HEK293 (cell line): Measurements from ENCODE around the gene SLC2A4.

Experiments used
- RBAK ChIP-seq: fragments of 450-650 bp; formaldehyde crosslinking; IDR thresholded peaks from 2 replicates; pipeline ENCODE4 v1.5.1; 2016; ENCODE audit warnings: missing biosample characterization, missing genetic modification characterization
- SCRT2 ChIP-seq: fragments of 450-650 bp; formaldehyde crosslinking; IDR thresholded peaks from 2 replicates; pipeline ENCODE4 v1.5.1; 2016; ENCODE audit warnings: missing biosample characterization, missing genetic modification characterization
- YY2 ChIP-seq: fragments of 450-650 bp; formaldehyde crosslinking; IDR thresholded peaks from 2 replicates; pipeline ENCODE4 v1.5.1; 2016; ENCODE audit warnings: missing biosample characterization, missing genetic modification characterization
- ZFHX2 ChIP-seq: fragments of 450-650 bp; formaldehyde crosslinking; conservative IDR thresholded peaks from 2 replicates; pipeline ENCODE4 v1.5.1; 2016; ENCODE audit warnings: missing biosample characterization, missing genetic modification characterization
- ZNF10 ChIP-seq: fragments of 450-650 bp; formaldehyde crosslinking; IDR thresholded peaks from 2 replicates; pipeline ENCODE4 v1.5.1; 2017; ENCODE audit warnings: missing biosample characterization, missing genetic modification characterization
- ZNF155 ChIP-seq: fragments of 450-650 bp; formaldehyde crosslinking; IDR thresholded peaks from 2 replicates; pipeline ENCODE4 v1.5.1; 2016; ENCODE audit warnings: missing biosample characterization, missing genetic modification characterization
- ZNF174 ChIP-seq: fragments of 450-650 bp; formaldehyde crosslinking; IDR thresholded peaks from 2 replicates; pipeline ENCODE4 v1.5.0; 2017; ENCODE audit warnings: missing biosample characterization, mild to moderate bottlenecking, missing genetic modification characterization
- ZNF23 ChIP-seq: fragments of 450-650 bp; formaldehyde crosslinking; IDR thresholded peaks from 2 replicates; pipeline ENCODE4 v1.5.1; 2016; ENCODE audit warnings: missing biosample characterization, missing genetic modification characterization, borderline replicate concordance
- ZNF266 ChIP-seq: fragments of 450-650 bp; formaldehyde crosslinking; IDR thresholded peaks from 2 replicates; pipeline ENCODE4 v1.5.1; 2016; ENCODE audit warnings: missing biosample characterization, missing genetic modification characterization, low read depth
- ZNF274 ChIP-seq, 2 experiments: fragments of 200-500 bp in 1 of 2; fragments of 450-650 bp in 1 of 2; sonication (Bioruptor generic) in 1 of 2; formaldehyde crosslinking in 1 of 2; IDR thresholded peaks; 2 replicates each; pipeline versions ENCODE4 v1.5.1 to v1.6.1; 2014 to 2016; ENCODE audit warnings: borderline replicate concordance in 1 of 2, inconsistent platforms in 1 of 2, low read length in 1 of 2, missing biosample characterization in 1 of 2, missing genetic modification characterization in 1 of 2
- ZNF394 ChIP-seq: fragments of 450-650 bp; formaldehyde crosslinking; IDR thresholded peaks from 2 replicates; pipeline ENCODE4 v1.5.1; 2016; ENCODE audit warnings: missing biosample characterization, missing genetic modification characterization, mild to moderate bottlenecking, moderate library complexity, borderline replicate concordance
- ZNF416 ChIP-seq: fragments of 450-650 bp; formaldehyde crosslinking; IDR thresholded peaks from 2 replicates; pipeline ENCODE4 v1.5.1; 2016; ENCODE audit warnings: missing biosample characterization, missing genetic modification characterization
- ZNF426 ChIP-seq: fragments of 450-650 bp; formaldehyde crosslinking; IDR thresholded peaks from 2 replicates; pipeline ENCODE4 v1.5.1; 2017; ENCODE audit warnings: missing biosample characterization, missing genetic modification characterization, mild to moderate bottlenecking, inconsistent platforms, moderate library complexity
- ZNF433 ChIP-seq: fragments of 450-650 bp; formaldehyde crosslinking; IDR thresholded peaks from 2 replicates; pipeline ENCODE4 v1.5.1; 2016; ENCODE audit warnings: missing biosample characterization, missing genetic modification characterization, low read depth
- ZNF501 ChIP-seq: fragments of 450-650 bp; formaldehyde crosslinking; IDR thresholded peaks from 2 replicates; pipeline ENCODE4 v1.5.1; 2016; ENCODE audit warnings: missing biosample characterization, missing genetic modification characterization
- ZNF544 ChIP-seq: fragments of 450-650 bp; formaldehyde crosslinking; IDR thresholded peaks from 2 replicates; pipeline ENCODE4 v1.5.0; 2017; ENCODE audit warnings: missing biosample characterization, missing genetic modification characterization
- ZNF585B ChIP-seq: fragments of 450-650 bp; formaldehyde crosslinking; IDR thresholded peaks from 2 replicates; pipeline ENCODE4 v1.5.1; 2016; ENCODE audit warnings: missing biosample characterization, missing genetic modification characterization
- ZNF660 ChIP-seq: fragments of 450-650 bp; IDR thresholded peaks from 2 replicates; pipeline ENCODE4 v1.5.1; 2018; ENCODE audit warnings: missing biosample characterization, mild to moderate bottlenecking, missing genetic modification characterization
- TF ChIP-seq, protein P1 (sequence below): fragments of 450-650 bp; formaldehyde crosslinking; IDR thresholded peaks from 2 replicates; pipeline ENCODE4 v1.5.1; 2016; ENCODE audit warnings: missing biosample characterization, missing genetic modification characterization
- TF ChIP-seq, protein P2 (sequence below): fragments of 450-650 bp; formaldehyde crosslinking; IDR thresholded peaks from 2 replicates; pipeline ENCODE4 v1.5.1; 2017; ENCODE audit warnings: missing biosample characterization, missing genetic modification characterization
- TF ChIP-seq, protein P3 (sequence below): fragments of 450-650 bp; formaldehyde crosslinking; IDR thresholded peaks from 2 replicates; pipeline ENCODE4 v1.5.1; 2016; ENCODE audit warnings: missing biosample characterization, missing genetic modification characterization
- TF ChIP-seq, protein P4 (sequence below): fragments of 450-650 bp; formaldehyde crosslinking; IDR thresholded peaks from 2 replicates; pipeline ENCODE4 v1.5.1; 2016; ENCODE audit warnings: missing biosample characterization, missing genetic modification characterization
- TF ChIP-seq, protein P5 (sequence below): fragments of 450-650 bp; formaldehyde crosslinking; optimal IDR thresholded peaks from 2 replicates; pipeline ENCODE3; 2016; ENCODE audit warnings: missing biosample characterization, mild to moderate bottlenecking, missing genetic modification characterization
- TF ChIP-seq, protein P6 (sequence below): fragments of 450-650 bp; formaldehyde crosslinking; IDR thresholded peaks from 2 replicates; pipeline ENCODE4 v1.5.1; 2016; ENCODE audit warnings: missing biosample characterization, missing genetic modification characterization
- TF ChIP-seq, protein P7 (sequence below): fragments of 450-650 bp; formaldehyde crosslinking; IDR thresholded peaks from 2 replicates; pipeline ENCODE4 v1.5.1; 2016; ENCODE audit warnings: missing biosample characterization, missing genetic modification characterization
- TF ChIP-seq, protein P8 (sequence below): fragments of 450-650 bp; IDR thresholded peaks from 2 replicates; pipeline ENCODE4 v1.5.1; 2018; ENCODE audit warnings: missing biosample characterization, missing genetic modification characterization

Gene SLC2A4

DNA sequence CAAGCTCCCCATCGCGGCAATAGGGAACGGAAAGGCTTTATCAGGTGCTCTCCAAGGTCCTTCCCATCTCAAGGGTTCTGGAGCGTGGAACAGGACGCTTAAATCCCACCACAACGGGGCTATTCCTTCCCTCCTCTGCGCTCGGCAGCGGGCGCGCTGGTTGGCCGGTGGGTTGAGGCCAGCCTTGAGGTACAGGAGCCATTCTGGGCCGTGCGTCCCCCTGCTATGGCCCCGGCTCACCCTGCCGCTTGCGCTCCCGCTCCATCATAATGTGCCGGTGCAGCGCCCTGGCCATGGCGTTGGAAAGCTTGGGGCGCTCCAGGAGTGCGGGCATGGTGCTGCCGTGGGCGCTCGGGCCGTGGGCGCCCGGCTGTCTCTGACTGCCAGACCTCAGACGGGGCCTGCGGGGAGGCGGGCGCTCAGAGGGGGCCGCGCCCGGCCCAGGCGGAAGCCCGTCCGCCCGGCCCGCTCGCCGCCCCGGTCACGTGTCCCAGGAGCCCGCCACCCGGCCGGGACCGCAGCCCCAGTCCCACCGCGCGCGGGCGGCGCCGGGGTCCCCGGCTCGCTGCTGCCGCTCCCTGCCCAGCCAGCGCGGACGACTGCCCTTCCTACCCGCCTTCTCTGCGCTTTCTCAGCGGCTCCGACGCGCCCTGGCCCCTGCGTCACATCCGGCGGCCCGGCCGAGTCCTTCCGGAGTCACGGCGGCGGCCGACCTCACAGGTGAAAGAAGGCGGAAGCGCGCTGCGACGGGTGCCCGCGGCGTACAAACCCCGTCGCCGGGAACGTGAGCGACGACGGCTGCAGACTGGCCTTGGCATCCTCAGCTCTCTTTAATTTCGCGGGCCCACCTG is 33.4 kb downstream of the SLC2A4 start, which contains the start of gene GPS2 (continued):
- TF ChIP-seq ZNF585B (tag by site-specific recombination) (no peak), ZNF23 (tag by site-specific recombination) (no peak), ZNF155 (tag by site-specific recombination) (no peak), ZNF433 (tag by site-specific recombination) (no peak), ZNF426 (no peak), ZNF544 (tag by site-specific recombination) (no peak), ZNF266 (no peak), ZNF660 (tag by site-specific recombination) (no peak; the same call in 1 of the 2 replicates), YY2 (tag by site-specific recombination) (peak; percentile 38), ZFHX2 (tag by site-specific recombination) (peak; percentile 82), ZNF501 (tag by site-specific recombination) (peak; percentile 63; the same call in 1 of the 2 replicates), ZNF394 (tag by site-specific recombination) (no peak), RBAK (tag by site-specific recombination) (no peak), SCRT2 (tag by site-specific recombination) (peak; percentile 67), ZNF416 (no peak), ZNF274 (IDR thresholded peaks at IDR 0.05; ENCODE audit: low read length) (no peak), ZNF274 (tag by site-specific recombination; IDR thresholded peaks at IDR 0.05; ENCODE audit: borderline replicate concordance) (no peak), ZNF10 (peak; percentile 45), ZNF174 (no peak)
- TF ChIP-seq, protein P1, sequence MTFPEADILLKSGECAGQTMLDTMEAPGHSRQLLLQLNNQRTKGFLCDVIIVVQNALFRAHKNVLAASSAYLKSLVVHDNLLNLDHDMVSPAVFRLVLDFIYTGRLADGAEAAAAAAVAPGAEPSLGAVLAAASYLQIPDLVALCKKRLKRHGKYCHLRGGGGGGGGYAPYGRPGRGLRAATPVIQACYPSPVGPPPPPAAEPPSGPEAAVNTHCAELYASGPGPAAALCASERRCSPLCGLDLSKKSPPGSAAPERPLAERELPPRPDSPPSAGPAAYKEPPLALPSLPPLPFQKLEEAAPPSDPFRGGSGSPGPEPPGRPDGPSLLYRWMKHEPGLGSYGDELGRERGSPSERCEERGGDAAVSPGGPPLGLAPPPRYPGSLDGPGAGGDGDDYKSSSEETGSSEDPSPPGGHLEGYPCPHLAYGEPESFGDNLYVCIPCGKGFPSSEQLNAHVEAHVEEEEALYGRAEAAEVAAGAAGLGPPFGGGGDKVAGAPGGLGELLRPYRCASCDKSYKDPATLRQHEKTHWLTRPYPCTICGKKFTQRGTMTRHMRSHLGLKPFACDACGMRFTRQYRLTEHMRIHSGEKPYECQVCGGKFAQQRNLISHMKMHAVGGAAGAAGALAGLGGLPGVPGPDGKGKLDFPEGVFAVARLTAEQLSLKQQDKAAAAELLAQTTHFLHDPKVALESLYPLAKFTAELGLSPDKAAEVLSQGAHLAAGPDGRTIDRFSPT (tag by site-specific recombination), result peak; percentile 34; the same call in 1 of the 2 replicates
- TF ChIP-seq, protein P2, sequence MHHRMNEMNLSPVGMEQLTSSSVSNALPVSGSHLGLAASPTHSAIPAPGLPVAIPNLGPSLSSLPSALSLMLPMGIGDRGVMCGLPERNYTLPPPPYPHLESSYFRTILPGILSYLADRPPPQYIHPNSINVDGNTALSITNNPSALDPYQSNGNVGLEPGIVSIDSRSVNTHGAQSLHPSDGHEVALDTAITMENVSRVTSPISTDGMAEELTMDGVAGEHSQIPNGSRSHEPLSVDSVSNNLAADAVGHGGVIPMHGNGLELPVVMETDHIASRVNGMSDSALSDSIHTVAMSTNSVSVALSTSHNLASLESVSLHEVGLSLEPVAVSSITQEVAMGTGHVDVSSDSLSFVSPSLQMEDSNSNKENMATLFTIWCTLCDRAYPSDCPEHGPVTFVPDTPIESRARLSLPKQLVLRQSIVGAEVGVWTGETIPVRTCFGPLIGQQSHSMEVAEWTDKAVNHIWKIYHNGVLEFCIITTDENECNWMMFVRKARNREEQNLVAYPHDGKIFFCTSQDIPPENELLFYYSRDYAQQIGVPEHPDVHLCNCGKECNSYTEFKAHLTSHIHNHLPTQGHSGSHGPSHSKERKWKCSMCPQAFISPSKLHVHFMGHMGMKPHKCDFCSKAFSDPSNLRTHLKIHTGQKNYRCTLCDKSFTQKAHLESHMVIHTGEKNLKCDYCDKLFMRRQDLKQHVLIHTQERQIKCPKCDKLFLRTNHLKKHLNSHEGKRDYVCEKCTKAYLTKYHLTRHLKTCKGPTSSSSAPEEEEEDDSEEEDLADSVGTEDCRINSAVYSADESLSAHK (tag by site-specific recombination), result no peak
- TF ChIP-seq, protein P3, sequence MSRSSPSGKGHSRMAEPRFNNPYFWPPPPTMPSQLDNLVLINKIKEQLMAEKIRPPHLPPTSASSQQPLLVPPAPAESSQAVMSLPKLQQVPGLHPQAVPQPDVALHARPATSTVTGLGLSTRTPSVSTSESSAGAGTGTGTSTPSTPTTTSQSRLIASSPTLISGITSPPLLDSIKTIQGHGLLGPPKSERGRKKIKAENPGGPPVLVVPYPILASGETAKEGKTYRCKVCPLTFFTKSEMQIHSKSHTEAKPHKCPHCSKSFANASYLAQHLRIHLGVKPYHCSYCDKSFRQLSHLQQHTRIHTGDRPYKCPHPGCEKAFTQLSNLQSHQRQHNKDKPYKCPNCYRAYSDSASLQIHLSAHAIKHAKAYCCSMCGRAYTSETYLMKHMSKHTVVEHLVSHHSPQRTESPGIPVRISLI (tag by site-specific recombination), result no peak
- TF ChIP-seq, protein P4, sequence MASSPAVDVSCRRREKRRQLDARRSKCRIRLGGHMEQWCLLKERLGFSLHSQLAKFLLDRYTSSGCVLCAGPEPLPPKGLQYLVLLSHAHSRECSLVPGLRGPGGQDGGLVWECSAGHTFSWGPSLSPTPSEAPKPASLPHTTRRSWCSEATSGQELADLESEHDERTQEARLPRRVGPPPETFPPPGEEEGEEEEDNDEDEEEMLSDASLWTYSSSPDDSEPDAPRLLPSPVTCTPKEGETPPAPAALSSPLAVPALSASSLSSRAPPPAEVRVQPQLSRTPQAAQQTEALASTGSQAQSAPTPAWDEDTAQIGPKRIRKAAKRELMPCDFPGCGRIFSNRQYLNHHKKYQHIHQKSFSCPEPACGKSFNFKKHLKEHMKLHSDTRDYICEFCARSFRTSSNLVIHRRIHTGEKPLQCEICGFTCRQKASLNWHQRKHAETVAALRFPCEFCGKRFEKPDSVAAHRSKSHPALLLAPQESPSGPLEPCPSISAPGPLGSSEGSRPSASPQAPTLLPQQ, result peak; percentile 60
- TF ChIP-seq, protein P5, sequence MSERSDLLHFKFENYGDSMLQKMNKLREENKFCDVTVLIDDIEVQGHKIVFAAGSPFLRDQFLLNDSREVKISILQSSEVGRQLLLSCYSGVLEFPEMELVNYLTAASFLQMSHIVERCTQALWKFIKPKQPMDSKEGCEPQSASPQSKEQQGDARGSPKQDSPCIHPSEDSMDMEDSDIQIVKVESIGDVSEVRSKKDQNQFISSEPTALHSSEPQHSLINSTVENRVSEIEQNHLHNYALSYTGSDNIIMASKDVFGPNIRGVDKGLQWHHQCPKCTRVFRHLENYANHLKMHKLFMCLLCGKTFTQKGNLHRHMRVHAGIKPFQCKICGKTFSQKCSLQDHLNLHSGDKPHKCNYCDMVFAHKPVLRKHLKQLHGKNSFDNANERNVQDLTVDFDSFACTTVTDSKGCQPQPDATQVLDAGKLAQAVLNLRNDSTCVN (tag by site-specific recombination), result peak; percentile 97
- TF ChIP-seq, protein P6, sequence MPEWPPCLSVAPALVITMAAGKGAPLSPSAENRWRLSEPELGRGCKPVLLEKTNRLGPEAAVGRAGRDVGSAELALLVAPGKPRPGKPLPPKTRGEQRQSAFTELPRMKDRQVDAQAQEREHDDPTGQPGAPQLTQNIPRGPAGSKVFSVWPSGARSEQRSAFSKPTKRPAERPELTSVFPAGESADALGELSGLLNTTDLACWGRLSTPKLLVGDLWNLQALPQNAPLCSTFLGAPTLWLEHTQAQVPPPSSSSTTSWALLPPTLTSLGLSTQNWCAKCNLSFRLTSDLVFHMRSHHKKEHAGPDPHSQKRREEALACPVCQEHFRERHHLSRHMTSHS, result no peak
- TF ChIP-seq, protein P7, sequence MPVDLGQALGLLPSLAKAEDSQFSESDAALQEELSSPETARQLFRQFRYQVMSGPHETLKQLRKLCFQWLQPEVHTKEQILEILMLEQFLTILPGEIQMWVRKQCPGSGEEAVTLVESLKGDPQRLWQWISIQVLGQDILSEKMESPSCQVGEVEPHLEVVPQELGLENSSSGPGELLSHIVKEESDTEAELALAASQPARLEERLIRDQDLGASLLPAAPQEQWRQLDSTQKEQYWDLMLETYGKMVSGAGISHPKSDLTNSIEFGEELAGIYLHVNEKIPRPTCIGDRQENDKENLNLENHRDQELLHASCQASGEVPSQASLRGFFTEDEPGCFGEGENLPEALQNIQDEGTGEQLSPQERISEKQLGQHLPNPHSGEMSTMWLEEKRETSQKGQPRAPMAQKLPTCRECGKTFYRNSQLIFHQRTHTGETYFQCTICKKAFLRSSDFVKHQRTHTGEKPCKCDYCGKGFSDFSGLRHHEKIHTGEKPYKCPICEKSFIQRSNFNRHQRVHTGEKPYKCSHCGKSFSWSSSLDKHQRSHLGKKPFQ (tag by site-specific recombination), result no peak
- TF ChIP-seq, protein P8, sequence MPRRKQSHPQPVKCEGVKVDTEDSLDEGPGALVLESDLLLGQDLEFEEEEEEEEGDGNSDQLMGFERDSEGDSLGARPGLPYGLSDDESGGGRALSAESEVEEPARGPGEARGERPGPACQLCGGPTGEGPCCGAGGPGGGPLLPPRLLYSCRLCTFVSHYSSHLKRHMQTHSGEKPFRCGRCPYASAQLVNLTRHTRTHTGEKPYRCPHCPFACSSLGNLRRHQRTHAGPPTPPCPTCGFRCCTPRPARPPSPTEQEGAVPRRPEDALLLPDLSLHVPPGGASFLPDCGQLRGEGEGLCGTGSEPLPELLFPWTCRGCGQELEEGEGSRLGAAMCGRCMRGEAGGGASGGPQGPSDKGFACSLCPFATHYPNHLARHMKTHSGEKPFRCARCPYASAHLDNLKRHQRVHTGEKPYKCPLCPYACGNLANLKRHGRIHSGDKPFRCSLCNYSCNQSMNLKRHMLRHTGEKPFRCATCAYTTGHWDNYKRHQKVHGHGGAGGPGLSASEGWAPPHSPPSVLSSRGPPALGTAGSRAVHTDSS (tag by site-specific recombination), result no peak
